ENCODE measurements around the gene STRC. TPM values are rescaled to one million over a fixed set of nuclear protein-coding genes. Genes with fewer than 3 reads are reported as not detected.
"Not testable (repeated sequence)": the region's sequence is repeated elsewhere in the genome, so short reads cannot be mapped to it uniquely, and the experiment has no call there.

The STRC gene
- total RNA-seq, 1 experiment from 2014 or later = 0.61 TPM

DNA sequence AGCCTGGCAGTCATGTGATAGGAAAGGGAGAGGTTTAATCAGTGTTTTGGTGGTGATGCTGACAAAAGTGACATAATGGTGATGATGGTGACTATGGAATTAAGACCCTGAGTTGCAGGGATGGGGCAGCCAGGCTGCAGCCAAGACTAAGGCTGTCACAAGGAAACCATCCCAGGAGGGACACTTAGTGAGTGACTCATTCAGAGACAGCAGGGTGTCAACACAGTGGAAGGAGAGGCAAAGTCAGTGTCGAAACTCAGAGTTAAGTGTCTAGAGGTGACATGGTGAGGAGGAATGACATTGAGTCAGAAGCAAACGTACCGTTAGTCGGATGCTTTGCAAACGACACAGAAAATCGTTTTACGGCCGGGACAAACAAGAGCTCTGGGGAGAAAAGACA is 44.7 kb upstream of the STRC start:
- H3K9ac ChIP-seq (ENCODE audit: extremely low read depth, insufficient read length, low read length); H3K23me2 ChIP-seq (ENCODE audit: insufficient read length, low read depth, low read length, poor library complexity, severe bottlenecking); H2AFZ ChIP-seq (ENCODE audit: low read length); H2BK12ac ChIP-seq (ENCODE audit: insufficient read length, low read depth, low read length); H3T11ph ChIP-seq (ENCODE audit: low read length); H3K4me3 Mint-ChIP-seq; H2BK20ac ChIP-seq (ENCODE audit: low read depth, low read length, poor library complexity, severe bottlenecking); H3K18ac ChIP-seq (ENCODE audit: insufficient read length, low read depth, low read length); H3K27ac Mint-ChIP-seq; H4K20me1 ChIP-seq (ENCODE audit: control insufficient read depth, insufficient read depth, insufficient read length); H3K23ac ChIP-seq (ENCODE audit: insufficient read length, low read depth, low read length); H3K4ac ChIP-seq (ENCODE audit: low read depth, low read length); H3K27me3 ChIP-seq (ENCODE audit: insufficient read depth, low read length); H3K4me1 ChIP-seq (ENCODE audit: insufficient read depth, low read length); H3K27ac ChIP-seq (ENCODE audit: insufficient read length, low read depth, low read length); H3K79me2 ChIP-seq (ENCODE audit: insufficient read depth, low read length); H3K14ac ChIP-seq (ENCODE audit: insufficient read depth, low read length); H3K79me1 ChIP-seq (ENCODE audit: insufficient read depth, low read depth, low read length, poor library complexity, severe bottlenecking); H4K91ac ChIP-seq (ENCODE audit: insufficient read length, low read depth, low read length); H3K9me3 Mint-ChIP-seq; H2BK5ac ChIP-seq (ENCODE audit: insufficient read length, low read length); H2BK15ac ChIP-seq (ENCODE audit: low read depth, low read length); H3K4me1 Mint-ChIP-seq; H2BK120ac ChIP-seq (ENCODE audit: low read depth, low read length, poor library complexity, severe bottlenecking); H4K5ac ChIP-seq (ENCODE audit: insufficient read length, low read depth, low read length); H3K9me3 ChIP-seq (ENCODE audit: control insufficient read depth, low read depth, low read length); H3K4me2 ChIP-seq (ENCODE audit: insufficient read depth, insufficient read length, low read length); H2AK5ac ChIP-seq (ENCODE audit: insufficient read length, low read length); H3K27me3 Mint-ChIP-seq (ENCODE audit: low read depth); DNase-seq; H4K8ac ChIP-seq (replicated peaks; ENCODE audit: insufficient read length, low read depth, low read length); H3K56ac ChIP-seq (ENCODE audit: insufficient read length, low read depth, low read length); H3K36me3 Mint-ChIP-seq (ENCODE audit: insufficient read depth in 1 of 3, low read depth in 3 of 3): not testable (repeated sequence)
- no CpG with 5 or more reads among the region's 8 CpGs for WGBS (ENCODE audit: extremely low coverage, insufficient read length, low lambda C conversion rate)

- H3K4me1 Mint-ChIP-seq; H2AK5ac ChIP-seq (ENCODE audit: insufficient read length, low read length); H2BK15ac ChIP-seq (ENCODE audit: low read depth, low read length); H3K9me3 ChIP-seq (ENCODE audit: control insufficient read depth, low read depth, low read length); DNase-seq; H3K4me2 ChIP-seq (ENCODE audit: insufficient read depth, insufficient read length, low read length); H4K91ac ChIP-seq (ENCODE audit: insufficient read length, low read depth, low read length); H3K4me1 ChIP-seq (ENCODE audit: insufficient read depth, low read length); H2BK12ac ChIP-seq (ENCODE audit: insufficient read length, low read depth, low read length); H4K8ac ChIP-seq (replicated peaks; ENCODE audit: insufficient read length, low read depth, low read length); H2BK5ac ChIP-seq (ENCODE audit: insufficient read length, low read length); H3K27me3 Mint-ChIP-seq (ENCODE audit: low read depth); H3K27me3 ChIP-seq (ENCODE audit: insufficient read depth, low read length); H4K20me1 ChIP-seq (ENCODE audit: control insufficient read depth, insufficient read depth, insufficient read length); H3K56ac ChIP-seq (ENCODE audit: insufficient read length, low read depth, low read length); H3K14ac ChIP-seq (ENCODE audit: insufficient read depth, low read length); H4K5ac ChIP-seq (ENCODE audit: insufficient read length, low read depth, low read length); H3K23me2 ChIP-seq (ENCODE audit: insufficient read length, low read depth, low read length, poor library complexity, severe bottlenecking); H3K27ac ChIP-seq (ENCODE audit: insufficient read length, low read depth, low read length); H3K4me3 Mint-ChIP-seq; H3K79me1 ChIP-seq (ENCODE audit: insufficient read depth, low read depth, low read length, poor library complexity, severe bottlenecking); H3K79me2 ChIP-seq (ENCODE audit: insufficient read depth, low read length); H3K9me3 Mint-ChIP-seq; H3K9ac ChIP-seq (ENCODE audit: extremely low read depth, insufficient read length, low read length); H3K4ac ChIP-seq (ENCODE audit: low read depth, low read length); H2BK120ac ChIP-seq (ENCODE audit: low read depth, low read length, poor library complexity, severe bottlenecking); H3K18ac ChIP-seq (ENCODE audit: insufficient read length, low read depth, low read length); H3K36me3 Mint-ChIP-seq (ENCODE audit: insufficient read depth in 1 of 3, low read depth in 3 of 3); H3K27ac Mint-ChIP-seq; H2AFZ ChIP-seq (ENCODE audit: low read length); H3T11ph ChIP-seq (ENCODE audit: low read length); H2BK20ac ChIP-seq (ENCODE audit: low read depth, low read length, poor library complexity, severe bottlenecking); H3K23ac ChIP-seq (ENCODE audit: insufficient read length, low read depth, low read length): not testable (repeated sequence)
- no CpG with 5 or more reads among the region's 2 CpGs for WGBS (ENCODE audit: extremely low coverage, insufficient read length, low lambda C conversion rate)
These were observed 43.7 kb upstream of the STRC start for GRCh38 chr15:43662293-43662692.

Data from H9 (cell line).